ENCODE results near the gene HIBADH.

HIBADH gene

GRCh38 chr7:27671675-27672074 lies 9.0 kb upstream of the HIBADH start:
- DNase-seq (ENCODE audit: low spot score) (no peak), ATAC-seq (ENCODE audit: low read depth) (no peak)
- Histone ChIP-seq H3K27me3 (ENCODE audit: insufficient read depth, poor library complexity, severe bottlenecking) (no peaks in the 10 kb centered on the region), H3K36me3 (ENCODE audit: low read depth) (no peaks in the 10 kb centered on the region), H3K4me1 (ENCODE audit: insufficient read depth, poor library complexity, severe bottlenecking) (no peaks in the 10 kb centered on the region), H3K9me3 (ENCODE audit: severe bottlenecking) (no peaks in the 10 kb centered on the region), H3K4me3 (ENCODE audit: severe bottlenecking) (no peak overlapping the region), H3K27ac (ENCODE audit: poor library complexity, severe bottlenecking) (no peak overlapping the region)
- no peak for TF ChIP-seq CTCF (IDR thresholded peaks at IDR 0.05; ENCODE audit: poor library complexity, severe bottlenecking)

GRCh38 chr7:27670676-27671075 lies 8.0 kb upstream of the HIBADH start:
- no peaks in the 10 kb centered on the region for H3K36me3 ChIP-seq (ENCODE audit: low read depth)
- H3K4me3 ChIP-seq (ENCODE audit: severe bottlenecking), result no peak overlapping the region
- H3K27me3 ChIP-seq (ENCODE audit: insufficient read depth, poor library complexity, severe bottlenecking), result no peaks in the 10 kb centered on the region
- H3K27ac ChIP-seq (ENCODE audit: poor library complexity, severe bottlenecking), result no peak overlapping the region
- no peak for DNase-seq (ENCODE audit: low spot score)
- no peaks in the 10 kb centered on the region for H3K4me1 ChIP-seq (ENCODE audit: insufficient read depth, poor library complexity, severe bottlenecking)
- no peak for TF ChIP-seq CTCF (IDR thresholded peaks at IDR 0.05; ENCODE audit: poor library complexity, severe bottlenecking)
- no peak for ATAC-seq (ENCODE audit: low read depth)
- H3K9me3 ChIP-seq (ENCODE audit: severe bottlenecking), result no peaks in the 10 kb centered on the region

GRCh38 chr7:27670177-27670576 lies 7.5 kb upstream of the HIBADH start:
- no peaks in the 10 kb centered on the region for H3K27me3 ChIP-seq (ENCODE audit: insufficient read depth, poor library complexity, severe bottlenecking)
- H3K9me3 ChIP-seq (ENCODE audit: severe bottlenecking), result no peaks in the 10 kb centered on the region
- no peaks in the 10 kb centered on the region for H3K4me1 ChIP-seq (ENCODE audit: insufficient read depth, poor library complexity, severe bottlenecking)
- no peak for TF ChIP-seq CTCF (IDR thresholded peaks at IDR 0.05; ENCODE audit: poor library complexity, severe bottlenecking)
- ATAC-seq (ENCODE audit: low read depth), result no peak
- no peaks in the 10 kb centered on the region for H3K36me3 ChIP-seq (ENCODE audit: low read depth)
- H3K4me3 ChIP-seq (ENCODE audit: severe bottlenecking), result no peak overlapping the region
- no peak overlapping the region for H3K27ac ChIP-seq (ENCODE audit: poor library complexity, severe bottlenecking)
- no peak for DNase-seq (ENCODE audit: low spot score)

GRCh38 chr7:27665531-27665930 lies 2.8 kb upstream of the HIBADH start:
- no peak for TF ChIP-seq CTCF (IDR thresholded peaks at IDR 0.05; ENCODE audit: poor library complexity, severe bottlenecking)
- ATAC-seq (ENCODE audit: low read depth) (no peak), DNase-seq (ENCODE audit: low spot score) (no peak)
- Histone ChIP-seq H3K4me3 (ENCODE audit: severe bottlenecking) (no peak overlapping the region), H3K27me3 (ENCODE audit: insufficient read depth, poor library complexity, severe bottlenecking) (no peaks in the 10 kb centered on the region), H3K9me3 (ENCODE audit: severe bottlenecking) (no peaks in the 10 kb centered on the region), H3K27ac (ENCODE audit: poor library complexity, severe bottlenecking) (no peak overlapping the region), H3K36me3 (ENCODE audit: low read depth) (no peaks in the 10 kb centered on the region), H3K4me1 (ENCODE audit: insufficient read depth, poor library complexity, severe bottlenecking) (no peaks in the 10 kb centered on the region)

GRCh38 chr7:27663989-27664331 lies 1.3 kb upstream of the HIBADH start:
- Histone ChIP-seq H3K4me3 (ENCODE audit: severe bottlenecking) (no peak overlapping the region), H3K27me3 (ENCODE audit: insufficient read depth, poor library complexity, severe bottlenecking) (no peaks in the 10 kb centered on the region), H3K36me3 (ENCODE audit: low read depth) (peaks cover 9% of the 10 kb centered on the region), H3K27ac (ENCODE audit: poor library complexity, severe bottlenecking) (no peak overlapping the region), H3K9me3 (ENCODE audit: severe bottlenecking) (no peaks in the 10 kb centered on the region), H3K4me1 (ENCODE audit: insufficient read depth, poor library complexity, severe bottlenecking) (no peaks in the 10 kb centered on the region)
- DNase-seq (ENCODE audit: low spot score) (no peak), ATAC-seq (ENCODE audit: low read depth) (no peak)
- TF ChIP-seq CTCF (IDR thresholded peaks at IDR 0.05; ENCODE audit: poor library complexity, severe bottlenecking), result no peak

All from RWPE2 (cell line).